GM23248 (cell line): ENCODE data around the gene SRGN.

Experiments
- EZH2 ChIP-seq: fragments of 200-600 bp; sonication (generic); IDR thresholded peaks from 2 replicates; pipeline ENCODE4 v1.6.1; 2018; ENCODE audit warnings: antibody characterized with exemption, mild to moderate bottlenecking; ENCODE audit not compliant: insufficient read depth, poor library complexity, severe bottlenecking
- EZH2phosphoT487 ChIP-seq: fragments of 200-600 bp; sonication (generic); IDR thresholded peaks from 2 replicates; pipeline ENCODE4 v1.6.1; 2018; ENCODE audit warnings: antibody characterized with exemption, moderate library complexity, mild to moderate bottlenecking, low read depth; ENCODE audit not compliant: insufficient read depth

- TF ChIP-seq EZH2 (no peak), EZH2phosphoT487 (no peak)
Measured at GRCh38 chr10:69042838-69043237, 45.1 kb upstream of the SRGN start.
